ENCODE measurements around the gene AQP6.
A peak's percentile ranks its signal among the peaks of the same experiment; 100 is the strongest.
"Not testable (repeated sequence)": the region's sequence is repeated elsewhere in the genome, so short reads cannot be mapped to it uniquely, and the experiment has no call there.

AQP6 gene

DNA sequence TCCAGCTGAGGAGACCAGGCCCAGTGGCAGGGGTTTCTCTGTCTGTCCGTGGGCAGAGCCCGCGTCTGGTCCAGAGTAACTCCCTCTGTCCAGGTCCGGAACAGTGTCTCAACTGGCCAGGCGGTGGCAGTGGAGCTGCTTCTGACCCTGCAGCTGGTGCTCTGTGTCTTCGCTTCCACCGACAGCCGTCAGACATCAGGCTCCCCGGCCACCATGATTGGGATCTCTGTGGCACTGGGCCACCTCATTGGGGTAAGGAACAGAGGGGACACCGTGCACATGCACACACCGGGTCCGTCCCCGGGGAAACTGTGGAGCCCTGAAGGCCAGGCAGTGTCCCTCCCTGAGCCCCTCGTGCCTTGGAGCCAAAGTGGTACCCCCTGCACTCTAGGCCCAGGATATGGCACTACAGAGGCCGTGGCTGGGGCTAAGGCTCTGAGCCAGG lies 1.5 kb downstream of the AQP6 start:
- peak; percentile 33 for DNase-seq

DNA sequence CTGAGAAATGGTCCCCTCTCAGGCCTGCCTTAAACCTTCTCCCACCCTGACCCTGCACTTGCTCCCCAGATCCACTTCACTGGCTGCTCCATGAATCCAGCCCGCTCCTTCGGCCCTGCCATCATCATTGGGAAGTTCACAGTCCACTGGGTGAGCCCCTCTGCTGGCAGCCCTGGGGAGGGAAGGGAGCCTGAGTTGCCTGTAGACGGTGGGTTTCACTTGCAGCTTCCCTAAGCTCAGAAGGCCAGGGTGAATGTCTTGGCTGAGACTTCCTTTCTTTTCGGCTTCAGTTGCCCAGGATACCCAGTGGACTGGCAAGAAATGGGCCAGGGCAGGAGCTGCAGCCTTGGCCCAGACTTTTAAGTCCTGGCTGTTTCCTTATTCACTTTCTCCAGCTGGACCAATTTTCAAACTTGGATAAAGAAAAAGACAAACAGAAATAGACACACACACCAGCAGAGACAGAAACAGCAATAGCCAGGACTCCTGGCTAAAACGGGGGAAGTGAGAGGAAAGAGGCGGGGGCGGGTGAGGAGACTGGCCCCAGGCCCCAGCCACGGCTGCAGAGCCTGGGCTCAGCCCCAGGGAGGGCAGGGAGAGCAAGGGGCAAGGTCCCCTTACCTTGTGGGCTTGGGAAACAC lies 2.0 kb downstream of the AQP6 start:
- no peak for DNase-seq

DNA sequence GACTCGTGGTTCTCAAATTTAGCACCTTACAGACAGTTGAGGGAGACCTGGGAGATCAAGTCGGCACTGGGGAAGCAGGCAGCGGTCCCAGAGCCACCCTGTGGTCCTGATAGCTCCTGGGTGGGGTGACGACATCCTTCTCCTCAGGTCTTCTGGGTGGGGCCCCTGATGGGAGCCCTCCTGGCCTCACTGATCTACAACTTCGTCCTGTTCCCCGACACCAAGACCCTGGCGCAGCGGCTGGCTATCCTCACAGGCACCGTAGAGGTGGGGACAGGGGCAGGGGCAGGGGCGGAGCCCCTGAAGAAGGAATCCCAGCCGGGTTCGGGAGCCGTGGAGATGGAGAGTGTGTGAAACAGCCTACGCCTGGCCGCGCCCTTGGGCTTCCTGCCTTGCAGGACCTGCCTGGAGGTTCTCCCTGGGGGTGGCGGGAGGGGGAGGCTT lies 2.6 kb downstream of the AQP6 start:
- DNase-seq, result no peak

DNA sequence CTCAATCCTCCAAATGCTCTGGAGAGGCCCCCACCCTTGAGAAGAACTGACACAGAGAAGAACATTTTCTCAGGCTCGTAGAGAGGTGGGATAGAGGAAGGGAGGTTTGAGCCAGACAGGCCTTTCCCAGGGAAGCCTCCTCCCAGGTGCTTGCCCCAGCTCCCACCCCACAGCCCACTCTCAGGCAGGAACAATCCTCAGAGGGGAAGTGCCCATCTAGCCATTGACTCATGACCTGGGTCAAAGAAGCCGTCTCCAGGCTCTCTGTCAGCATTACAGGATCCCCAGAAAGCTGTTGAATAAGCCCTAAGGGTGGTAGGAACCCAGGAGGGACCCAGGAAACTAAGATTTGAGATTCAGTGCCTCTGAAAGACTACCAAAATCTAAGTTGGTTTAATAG lies 3.8 kb downstream of the AQP6 start:
- no peak for DNase-seq

DNA sequence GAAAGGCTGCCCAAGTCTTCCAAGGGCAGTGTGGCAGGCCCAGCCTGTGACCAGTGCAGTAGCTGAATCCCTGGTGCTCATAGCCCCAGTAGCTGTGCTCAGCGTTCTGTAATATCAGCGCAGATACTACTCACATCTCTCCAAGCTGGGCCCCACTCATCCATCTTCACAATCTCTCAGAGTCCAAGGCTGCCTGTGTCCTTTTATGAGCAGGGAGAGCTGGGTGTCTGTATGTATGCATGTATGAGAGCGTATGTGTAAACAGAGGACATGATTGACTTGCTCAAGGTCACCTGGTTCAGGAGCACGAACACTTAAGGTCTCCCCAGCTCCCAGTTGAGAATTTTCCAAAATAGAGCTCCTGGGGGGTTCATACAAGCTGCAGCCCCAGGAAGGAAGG lies 5.4 kb downstream of the AQP6 start:
- no peak for DNase-seq

DNA sequence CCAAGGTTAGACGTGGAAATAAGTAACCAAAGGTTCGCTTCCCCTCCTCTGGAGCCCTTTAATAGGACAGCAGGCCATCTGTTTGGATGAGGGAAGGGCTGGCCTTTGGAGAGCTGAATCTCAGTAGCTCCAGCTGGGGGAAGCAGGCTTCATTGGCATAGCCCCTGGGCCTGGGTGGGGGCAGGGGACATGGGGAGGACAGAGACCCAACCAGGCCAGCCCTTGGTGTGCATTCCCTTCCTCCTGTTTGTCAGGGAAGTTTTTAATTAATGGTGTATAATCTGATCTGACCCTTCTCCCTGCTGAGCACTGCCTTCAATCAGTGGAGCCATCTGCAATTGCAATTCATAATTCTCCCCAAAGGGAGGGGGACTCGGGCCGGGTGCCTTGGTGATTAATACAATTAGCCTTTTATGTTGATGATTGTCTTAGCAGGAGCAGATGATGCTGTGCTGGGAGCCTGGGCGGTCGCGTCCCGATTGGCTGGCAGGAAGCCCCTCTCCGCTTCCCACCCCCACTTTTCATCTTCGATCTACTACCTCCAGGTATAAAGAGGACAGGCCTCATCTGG lies 6.4 kb downstream of the AQP6 start:
- no peak for DNase-seq

DNA sequence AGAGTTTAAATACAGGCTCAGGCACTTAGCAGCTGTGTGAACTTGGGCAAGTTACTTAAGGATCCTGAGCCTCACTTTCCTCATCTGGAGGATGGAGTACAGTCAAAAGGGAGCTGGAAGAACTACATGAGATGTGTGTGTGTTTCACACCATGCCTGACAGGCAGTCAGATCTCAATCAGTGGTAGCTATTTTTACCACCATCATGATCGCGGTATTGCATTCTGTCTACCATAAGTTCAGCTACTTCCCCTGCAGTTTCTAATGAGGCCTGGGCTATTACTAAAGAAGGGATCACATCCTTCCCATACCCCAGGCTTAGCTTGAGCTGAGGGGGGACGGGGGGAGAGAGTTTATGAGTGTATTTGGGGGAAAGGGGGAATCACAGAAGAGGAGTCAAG lies 7.0 kb downstream of the AQP6 start:
- no peak for DNase-seq

DNA sequence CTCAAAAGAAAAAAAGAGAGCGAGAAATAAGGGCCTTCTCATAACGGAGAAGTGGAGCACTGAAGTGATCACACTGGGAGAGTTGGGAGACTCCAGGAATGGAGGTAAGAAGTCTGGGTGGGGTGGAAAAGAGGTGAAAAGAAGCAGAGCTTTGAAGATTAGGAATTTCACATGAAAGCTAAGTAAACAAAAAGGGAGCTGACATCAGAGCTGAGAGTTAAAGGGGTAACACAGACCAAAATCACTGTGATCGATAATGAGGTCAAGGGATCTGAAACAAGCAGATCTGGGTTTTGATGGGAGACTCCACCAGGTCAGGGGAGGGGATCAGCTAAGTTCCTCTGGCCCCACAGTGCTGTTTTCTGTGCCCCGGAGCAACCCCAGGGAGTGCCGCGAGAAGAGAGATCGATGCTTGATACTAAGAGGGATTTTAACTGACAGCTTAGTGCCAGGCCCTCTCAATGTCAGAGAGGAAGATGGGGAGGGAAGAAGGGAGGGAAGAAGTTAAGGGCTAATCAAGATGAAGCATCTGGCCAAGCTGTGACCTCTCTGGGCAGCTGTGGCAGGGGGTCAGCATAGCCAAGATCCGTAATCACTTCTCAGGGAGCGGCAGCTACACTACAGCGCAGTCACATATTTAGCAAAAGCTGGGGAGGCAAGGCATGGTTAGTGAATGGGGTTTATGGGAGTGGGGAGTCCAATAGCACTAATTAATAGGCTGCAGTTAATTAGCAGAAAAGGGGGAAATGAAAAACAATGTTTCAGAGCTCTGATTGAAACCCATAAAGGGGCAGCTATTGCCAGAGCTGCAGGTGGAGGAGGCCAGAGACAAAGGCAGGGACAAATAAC lies 8.0 kb downstream of the AQP6 start:
- no peak for DNase-seq

DNA sequence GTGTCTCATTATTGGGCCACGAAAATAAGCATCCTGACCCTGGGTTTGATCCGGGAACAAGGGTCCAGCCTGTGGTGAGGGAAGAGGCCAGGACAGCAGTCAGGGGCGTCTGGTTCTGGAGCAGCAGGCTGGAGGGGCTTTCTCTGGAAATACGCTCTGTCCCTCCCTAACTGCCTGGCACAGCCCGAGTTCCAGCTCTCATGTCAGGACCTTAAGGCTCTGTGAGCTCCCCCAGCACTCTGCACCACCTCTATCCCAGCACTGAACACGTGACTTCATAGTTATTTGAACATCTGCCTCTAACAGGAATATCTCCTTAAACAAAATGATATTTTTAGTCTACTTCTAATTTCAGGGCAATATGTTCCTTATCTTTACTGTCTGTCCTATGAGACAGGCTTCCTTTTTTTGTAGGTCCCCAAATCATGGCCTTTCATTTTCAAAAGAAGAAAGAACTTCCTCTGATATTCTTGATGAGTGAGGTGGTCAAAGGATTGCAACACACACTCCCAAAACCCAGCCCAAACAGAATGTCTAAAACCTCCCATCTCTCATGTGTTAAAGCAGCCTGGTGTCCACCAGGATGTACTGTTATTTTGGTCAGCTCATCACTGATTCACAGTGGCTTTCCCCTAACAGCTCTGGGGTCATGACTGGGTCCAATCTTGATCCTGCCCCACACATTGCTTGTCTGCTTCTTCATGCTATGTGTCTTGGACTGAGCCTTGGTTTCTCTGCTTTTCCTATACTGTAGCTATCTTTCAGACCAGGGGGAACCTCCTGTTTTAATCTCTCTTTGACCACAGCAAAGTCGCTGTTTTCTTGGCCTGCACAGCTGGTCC lies 9.7 kb downstream of the AQP6 start:
- DNase-seq, result no peak

DNA sequence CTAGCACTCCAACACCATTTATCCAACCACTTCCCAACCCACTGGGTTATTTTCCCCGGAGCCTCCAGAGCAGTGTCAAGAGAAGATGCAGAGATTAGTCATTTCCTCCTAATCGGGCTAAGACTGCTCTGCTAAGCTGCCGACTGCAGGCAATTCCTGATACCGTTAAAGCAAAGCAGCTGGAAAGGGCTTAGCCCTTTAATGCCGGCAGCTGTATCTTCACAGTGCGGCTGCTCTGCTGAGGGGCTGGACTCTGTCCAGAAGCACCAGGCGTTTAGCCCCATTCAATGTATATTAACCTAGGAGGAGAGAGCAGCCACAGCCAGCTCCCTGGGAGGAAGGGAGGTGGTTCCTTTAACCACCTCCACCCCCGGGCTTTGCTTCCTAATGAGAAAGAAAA lies 11.1 kb downstream of the AQP6 start:
- no peak for DNase-seq

DNA sequence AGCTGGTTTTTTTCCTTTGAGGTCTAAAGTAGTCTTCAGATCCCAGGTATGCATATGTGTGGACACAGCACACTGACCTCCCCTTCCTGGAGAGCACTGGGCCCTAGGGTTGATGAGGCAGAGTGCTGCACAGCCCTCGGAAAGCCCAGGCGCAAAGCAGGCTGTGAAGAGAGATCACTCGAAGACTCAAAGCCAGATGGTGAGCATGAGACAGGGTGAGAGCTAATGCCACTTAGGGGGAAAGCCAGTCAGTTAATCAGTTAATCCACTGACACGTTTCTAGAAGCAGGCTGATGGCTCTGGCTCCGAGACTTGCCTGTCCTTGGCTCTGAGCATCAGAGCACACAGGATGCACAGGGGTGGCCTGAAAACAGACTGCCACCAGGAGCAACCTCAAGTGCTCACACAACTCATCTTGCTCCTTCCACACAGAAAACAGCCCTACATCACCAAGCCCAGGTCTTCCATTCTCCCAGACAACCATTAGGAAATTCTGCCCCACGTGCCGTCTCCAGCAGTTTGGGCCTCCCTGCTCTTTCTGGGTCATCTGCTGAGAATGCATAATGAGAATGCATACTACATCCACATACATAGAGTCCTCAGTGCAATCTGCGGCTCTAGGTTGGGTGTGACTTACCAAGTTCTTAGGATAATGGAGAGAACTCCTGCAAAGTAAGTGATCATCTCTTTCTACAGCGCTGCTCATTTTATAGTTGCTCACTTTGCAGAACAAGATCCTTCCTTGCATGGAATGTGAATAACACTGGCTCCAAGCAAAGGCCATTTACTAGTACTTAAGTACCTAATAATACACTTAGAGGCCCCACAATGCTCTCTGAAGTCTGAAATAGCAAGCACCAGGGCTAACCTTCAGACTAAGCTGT lies 12.0 kb downstream of the AQP6 start:
- DNase-seq, result no peak

DNA sequence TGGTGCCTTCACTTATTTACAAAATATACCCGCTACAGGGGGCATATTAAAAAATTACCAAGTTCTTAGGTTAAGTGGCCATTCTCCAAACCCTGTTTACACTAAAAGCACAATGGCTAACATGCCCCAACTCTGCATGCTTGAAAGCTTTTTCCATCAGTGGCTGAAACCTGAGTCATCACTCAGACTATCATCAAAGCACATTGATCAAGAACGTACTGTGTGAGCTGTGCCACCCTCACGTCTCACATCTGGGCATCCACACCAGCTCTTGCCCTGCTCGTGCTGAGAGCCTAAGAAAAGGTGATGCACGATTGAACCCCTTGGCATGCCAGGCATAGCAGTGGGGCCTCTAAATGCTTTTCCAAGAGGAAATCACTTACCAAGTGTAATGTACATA lies 13.2 kb downstream of the AQP6 start:
- no peak for DNase-seq

DNA sequence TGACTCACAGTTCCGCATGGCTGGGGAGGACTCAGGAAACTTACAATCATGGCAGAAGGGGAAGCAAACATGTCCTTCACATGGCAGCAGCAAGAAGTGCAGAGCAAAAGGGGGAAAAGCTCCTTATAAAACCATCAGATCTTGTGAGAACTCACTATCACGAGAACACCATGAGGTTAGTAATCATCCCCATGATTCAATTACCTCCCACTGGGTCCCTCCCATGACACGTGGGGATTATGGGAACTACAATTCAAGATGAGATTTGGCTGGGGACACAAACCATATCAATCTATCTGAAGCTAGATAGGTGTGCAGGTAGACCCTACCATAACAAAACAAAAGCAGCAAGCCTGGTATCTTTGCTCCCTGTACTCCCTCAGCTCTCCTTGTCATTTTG lies 13.7 kb downstream of the AQP6 start:
- not testable (repeated sequence) for DNase-seq

DNA sequence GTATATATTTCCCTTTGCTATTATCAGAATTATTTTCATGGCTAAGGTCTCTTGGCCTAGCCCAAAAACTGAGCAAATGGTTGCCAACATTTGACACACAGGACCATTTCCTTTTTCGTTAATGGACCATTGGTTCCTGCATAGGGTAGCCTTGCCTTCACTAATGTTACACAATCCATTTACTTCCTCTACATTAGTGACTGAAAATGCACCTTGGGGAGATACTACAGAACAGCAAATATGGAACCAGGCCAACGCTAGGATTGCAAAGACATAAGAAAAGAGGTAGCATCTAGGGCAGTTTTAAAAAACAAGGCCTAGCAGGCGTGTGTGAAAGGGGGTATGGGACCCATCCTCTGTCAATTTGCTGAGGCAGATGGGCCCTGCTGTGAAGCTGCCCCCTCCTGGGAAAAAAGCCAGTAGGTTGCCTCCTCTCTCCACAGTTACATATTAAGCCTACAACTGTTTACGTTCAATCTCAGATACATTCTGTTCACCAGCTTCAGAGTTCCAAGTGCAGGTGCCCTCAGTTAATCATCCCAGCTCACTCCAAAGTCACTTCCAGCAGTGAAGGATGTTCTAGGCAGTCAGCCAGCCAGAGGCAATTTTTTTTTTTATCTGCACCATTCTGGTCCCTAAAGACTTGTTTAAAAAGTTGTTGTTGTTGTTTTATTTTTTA lies 15.0 kb downstream of the AQP6 start:
- DNase-seq, result no peak

DNA sequence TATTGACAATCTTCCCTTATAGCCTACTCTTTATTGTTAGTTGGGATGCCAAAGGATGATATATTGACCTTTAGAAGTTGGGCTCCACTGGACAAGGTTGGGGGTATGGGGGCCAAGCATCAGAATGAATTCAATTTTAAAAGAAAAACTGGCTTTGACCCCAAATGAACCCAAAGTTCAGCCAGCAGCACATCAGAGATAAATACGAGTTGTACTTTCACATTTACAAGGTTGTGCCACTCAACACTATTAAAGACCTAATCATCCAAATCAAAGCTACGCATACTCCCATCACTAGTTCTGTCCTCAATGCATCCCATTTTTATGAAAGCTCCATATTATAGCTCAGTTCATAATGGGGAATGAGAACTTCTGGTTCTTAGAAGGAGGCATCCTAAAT lies 16.7 kb downstream of the AQP6 start:
- not testable (repeated sequence) for DNase-seq

DNA sequence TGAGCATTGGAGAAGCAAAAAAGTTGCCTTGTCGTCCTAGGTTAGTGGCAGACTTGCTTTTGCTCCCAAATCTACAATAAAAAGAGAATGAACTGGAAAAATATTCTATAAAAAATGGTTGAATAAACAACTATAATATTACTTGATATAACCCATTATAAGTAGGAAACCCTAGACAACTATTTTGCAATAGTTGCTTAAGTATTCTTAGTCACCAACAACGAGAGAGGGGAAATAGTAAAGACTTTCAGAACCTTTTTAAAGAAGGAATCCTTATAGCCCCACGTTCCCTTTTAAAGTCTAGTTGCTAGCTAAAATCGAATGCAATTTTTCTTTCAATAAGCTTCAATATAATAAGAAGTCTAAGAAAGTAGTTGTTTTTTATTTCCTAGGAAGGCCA lies 17.5 kb downstream of the AQP6 start:
- no peak for DNase-seq

DNA sequence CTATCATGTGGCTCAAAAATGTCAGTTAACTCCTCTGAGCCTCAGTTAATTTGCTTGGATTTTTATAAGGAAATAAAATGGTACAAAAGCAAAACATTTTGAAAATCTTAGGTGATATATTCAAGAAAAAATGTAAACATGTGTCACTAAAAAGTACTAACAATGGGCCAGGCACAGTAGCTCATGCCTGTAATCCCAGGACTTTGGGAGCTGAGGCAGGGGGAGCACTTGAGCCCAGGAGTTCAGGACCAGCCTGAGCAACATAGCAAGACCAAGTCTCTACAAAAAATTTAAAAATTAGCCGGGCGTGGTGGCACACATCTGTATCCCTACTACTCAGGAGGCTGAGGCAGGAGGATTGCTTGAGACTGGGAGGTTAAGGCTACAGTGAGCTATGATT lies 25.7 kb downstream of the AQP6 start:
- DNase-seq, result no peak

DNA sequence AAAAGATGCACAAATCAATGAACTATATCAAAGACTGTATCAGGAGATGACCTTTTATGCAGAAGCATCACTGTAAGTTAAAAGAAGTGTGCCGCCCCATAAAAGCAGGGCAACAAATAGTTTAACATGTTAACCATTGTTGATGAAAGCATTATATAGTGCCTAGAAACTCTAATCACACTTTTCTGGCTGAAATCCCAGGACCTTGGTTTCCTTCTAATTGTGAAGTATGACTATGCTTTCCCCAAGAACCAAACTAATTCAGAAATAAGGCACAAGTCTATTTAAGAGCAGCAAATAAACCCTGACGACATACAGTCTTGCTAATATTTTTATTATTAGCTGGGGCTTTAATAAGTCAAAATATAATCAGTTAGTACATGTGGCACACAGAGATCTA lies 30.8 kb downstream of the AQP6 start:
- no peak for DNase-seq

DNA sequence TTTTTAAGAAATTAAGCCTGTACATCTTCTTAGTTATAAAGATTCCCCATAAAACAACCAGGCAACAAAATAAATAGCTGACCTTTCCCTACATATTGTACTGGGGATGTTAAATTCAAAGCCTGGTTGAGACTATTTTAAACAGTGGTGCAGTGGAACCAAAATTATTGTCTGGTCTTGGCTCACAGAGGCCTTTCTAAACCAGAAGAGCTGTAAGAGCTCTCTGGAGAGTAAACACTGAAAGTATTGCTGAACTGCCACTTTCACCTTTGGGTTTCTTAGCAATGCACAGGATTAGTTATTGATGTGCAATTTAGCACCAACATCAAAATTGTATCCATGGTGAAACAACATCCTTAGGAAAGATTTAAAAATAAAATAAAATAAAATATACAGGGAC lies 31.9 kb downstream of the AQP6 start:
- no peak for DNase-seq

DNA sequence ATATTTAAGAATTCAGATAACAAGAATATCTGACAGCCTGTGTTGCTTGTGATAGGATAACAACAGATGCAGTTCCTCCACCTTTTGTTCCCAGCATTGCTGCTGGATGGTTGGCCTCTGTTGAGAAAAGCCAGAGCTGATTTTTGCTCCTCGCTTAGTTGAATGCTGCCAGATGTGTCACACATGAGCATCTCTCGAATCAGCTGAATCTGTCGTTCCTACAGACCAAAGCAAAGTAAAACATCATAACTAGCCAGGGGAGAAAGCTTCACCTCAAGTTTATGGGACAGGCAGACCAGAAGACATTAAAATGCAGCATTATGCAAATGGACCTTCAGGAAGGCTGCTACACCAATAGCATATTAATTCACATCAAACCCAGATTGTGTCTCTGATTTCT lies 32.4 kb downstream of the AQP6 start:
- no peak for DNase-seq

DNA sequence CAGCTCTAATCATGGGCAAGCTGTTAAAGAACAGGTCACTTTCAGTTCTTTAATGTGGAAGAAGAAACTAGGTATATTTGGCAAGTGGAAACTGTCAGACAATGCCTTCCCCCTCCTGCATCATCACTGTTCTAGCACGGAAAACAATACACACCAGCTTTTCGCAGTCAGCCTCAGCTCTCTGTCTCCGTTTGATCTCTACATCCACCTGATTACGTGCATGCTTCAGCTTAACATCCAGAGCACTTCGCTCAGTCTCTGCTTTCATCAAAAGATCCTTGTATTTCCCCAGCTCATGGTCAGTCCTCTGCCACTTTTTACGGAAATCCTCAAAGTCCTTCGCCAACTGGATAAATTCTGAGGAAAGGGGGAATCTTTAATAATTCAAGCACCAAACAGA lies 33.5 kb downstream of the AQP6 start:
- no peak for DNase-seq
